ENCODE data around the gene FAF1.
"Not testable (repeated sequence)": the region's sequence is repeated elsewhere in the genome, so short reads cannot be mapped to it uniquely, and the experiment has no call there.

Gene FAF1

DNA sequence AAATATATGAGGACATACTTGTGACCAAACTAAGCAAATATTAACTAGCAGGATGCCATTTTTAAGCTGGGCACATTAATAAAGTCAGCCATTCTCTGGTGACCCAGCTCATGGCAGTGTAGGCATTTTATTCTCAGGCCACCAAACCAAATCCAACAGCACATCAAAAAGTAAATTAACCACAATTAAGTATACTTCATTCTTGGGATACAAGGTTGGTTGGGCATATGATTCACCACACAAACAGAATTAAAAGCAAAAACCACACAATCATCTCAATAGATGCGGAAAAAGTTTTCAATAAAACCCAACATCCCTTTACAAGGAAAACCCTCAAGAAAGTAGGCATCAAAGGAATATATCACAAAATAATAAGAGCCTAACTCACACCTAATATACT is 101.3 kb downstream of the FAF1 start:
- no peak for DNase-seq (ENCODE audit: extremely low read depth in 1 of 2, low read depth in 1 of 2)

DNA sequence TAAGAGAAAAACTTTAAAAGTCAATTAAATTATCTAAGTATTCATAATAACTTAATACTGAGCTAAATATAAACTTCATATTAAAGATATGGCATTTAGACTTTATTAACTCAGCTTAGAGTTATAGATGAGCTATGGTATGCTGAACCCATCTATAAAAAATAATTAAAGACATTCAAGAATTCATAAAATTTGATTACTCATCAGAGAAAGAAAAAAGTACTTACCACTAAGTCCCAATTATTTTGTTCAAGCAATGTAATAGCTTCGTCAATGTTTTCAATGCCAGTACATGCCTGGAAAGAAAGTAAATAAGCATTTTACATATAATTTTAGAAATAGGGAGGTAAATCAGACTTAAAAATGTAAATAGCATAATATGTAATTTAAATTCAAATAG is 102.4 kb downstream of the FAF1 start:
- DNase-seq (ENCODE audit: extremely low read depth in 1 of 2, low read depth in 1 of 2) = no peak

GRCh38 chr1:50853325-50853724 is 106.7 kb downstream of the FAF1 start:
- no peak for DNase-seq (ENCODE audit: extremely low read depth in 1 of 2, low read depth in 1 of 2)

DNA sequence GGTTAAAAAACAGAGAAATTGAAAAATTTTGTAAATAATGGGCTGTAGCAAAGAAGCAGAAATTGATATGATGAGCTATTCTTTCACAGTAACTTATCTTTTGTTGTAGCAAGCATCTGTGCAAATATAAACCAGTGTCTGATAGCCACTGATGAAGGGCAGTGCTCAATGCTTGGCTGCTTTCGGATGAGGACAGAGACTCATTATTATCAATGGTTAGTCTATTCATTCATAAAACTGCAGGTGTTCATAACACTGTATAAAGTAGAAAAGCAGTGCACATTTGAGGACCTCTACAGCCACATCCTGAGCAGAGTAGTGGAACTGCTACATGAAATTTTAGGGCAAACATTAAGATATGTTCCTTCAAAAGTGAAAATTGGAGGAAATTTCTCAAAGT is 107.2 kb downstream of the FAF1 start:
- no peak for DNase-seq (ENCODE audit: extremely low read depth in 1 of 2, low read depth in 1 of 2)

DNA sequence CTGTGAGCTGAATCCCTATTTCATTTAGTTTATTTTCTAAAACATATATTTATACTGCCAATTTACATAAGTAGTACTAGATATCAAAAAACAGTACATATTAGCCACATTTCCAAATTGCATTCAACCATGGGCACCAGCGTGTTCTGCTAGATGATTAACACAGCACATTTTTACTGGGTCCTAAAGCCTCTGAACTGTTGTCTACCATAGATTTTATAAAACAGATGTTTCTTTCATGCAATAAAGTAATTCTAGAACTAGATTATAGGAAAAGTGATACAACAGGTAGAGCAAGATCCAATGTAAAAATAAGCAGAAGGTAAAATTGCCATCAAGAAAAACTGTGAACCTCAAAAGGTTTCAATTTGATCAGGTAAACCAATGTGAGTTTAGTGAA is 108.6 kb downstream of the FAF1 start:
- no peak for DNase-seq (ENCODE audit: extremely low read depth in 1 of 2, low read depth in 1 of 2)

- DNase-seq (ENCODE audit: extremely low read depth in 1 of 2, low read depth in 1 of 2) = no peak
These were observed 109.0 kb downstream of the FAF1 start for GRCh38 chr1:50851034-50851433.

- no peak for DNase-seq (ENCODE audit: extremely low read depth in 1 of 2, low read depth in 1 of 2)
These were observed 112.8 kb downstream of the FAF1 start for GRCh38 chr1:50847303-50847702.

- no peak for DNase-seq (ENCODE audit: extremely low read depth in 1 of 2, low read depth in 1 of 2)
These were observed 113.7 kb downstream of the FAF1 start for GRCh38 chr1:50846224-50846839.

DNA sequence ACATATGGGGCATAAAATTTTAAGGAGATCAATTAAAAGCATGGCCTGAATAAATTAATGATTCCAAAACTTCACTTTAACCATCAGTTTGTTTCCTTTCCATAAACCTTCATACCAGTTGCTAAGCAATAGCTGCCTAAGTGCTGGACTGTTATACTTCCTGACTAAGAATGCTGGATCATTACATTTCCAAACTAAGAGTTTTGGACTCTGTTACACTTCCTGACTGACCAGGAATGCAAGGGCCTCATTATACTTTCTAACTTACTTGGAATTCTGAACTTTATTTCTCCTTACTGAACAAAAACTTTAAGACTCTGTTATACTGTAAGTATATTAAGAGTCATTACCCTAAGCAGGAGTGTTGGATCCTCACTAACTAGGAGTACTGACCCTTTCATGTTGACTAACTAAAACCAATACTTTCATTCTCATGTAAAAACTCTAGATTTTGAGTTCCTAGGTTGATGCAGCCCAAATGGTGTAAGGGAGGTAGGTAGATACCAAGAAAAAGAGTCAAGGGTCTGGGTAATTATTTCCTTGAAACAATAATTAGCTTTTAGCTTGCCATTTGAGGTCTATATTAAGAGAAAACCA is 118.2 kb downstream of the FAF1 start:
- no peak for DNase-seq (ENCODE audit: extremely low read depth in 1 of 2, low read depth in 1 of 2)

DNA sequence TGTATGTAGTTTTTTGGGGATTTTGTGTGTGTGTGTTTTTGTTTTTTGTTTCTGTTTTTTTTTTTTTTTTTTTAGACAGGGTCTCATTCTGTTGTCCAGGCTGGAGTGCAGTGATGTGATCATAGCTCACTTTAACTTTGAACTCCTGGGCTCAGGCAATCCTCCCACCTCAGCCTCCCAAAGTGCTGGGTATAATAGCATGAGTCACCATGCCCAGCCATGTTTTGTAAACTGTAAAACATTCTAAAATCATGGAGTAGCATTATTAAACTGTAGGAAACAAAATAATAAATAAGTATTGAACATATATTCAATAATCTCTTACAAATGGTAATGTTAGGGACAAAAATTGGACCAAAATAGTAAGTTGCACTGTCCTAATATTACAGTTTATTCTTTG is 124.0 kb downstream of the FAF1 start:
- DNase-seq (ENCODE audit: extremely low read depth in 1 of 2, low read depth in 1 of 2) = no peak

DNA sequence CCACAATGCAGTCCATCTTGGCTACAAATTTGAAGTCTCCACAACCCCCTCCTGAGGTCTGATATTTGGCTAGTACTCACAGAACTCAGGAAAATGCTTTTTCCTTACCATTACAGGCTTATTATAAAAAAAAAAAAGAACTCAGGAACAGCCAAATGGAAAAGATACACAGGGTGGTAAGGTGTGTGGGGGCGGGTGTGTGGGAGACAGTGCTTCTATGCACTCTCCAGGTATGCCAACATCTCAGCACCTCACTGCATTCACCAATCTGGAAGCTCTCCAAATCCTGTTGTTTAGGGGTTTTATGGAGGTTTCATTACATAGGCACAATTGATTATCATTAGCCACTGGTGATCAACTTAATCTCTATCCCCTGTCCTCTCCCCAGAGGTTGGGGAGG is 126.9 kb downstream of the FAF1 start:
- no peak for DNase-seq (ENCODE audit: extremely low read depth in 1 of 2, low read depth in 1 of 2)

DNA sequence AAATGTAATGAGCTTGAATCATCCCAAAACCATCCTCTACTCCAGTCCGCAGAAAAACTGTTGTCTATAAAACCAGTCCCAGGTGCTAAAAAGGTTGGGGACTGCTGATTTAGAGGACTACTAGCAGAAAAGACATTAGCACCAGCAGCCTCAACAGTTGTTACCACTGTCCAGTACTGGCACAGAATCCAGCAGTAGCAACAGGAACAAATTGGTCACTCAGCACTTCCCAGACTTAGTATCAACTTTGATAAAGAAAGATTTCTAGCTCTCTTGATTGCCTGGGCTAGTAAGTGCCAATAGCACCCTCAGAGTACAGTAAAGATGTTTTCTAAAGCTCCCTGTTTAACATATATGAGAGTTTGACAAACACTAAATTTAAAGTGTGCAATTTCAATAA is 127.9 kb downstream of the FAF1 start:
- DNase-seq (ENCODE audit: extremely low read depth in 1 of 2, low read depth in 1 of 2) = no peak

GRCh38 chr1:50831300-50832061 is 128.6 kb downstream of the FAF1 start:
- no peak for DNase-seq (ENCODE audit: extremely low read depth in 1 of 2, low read depth in 1 of 2)

DNA sequence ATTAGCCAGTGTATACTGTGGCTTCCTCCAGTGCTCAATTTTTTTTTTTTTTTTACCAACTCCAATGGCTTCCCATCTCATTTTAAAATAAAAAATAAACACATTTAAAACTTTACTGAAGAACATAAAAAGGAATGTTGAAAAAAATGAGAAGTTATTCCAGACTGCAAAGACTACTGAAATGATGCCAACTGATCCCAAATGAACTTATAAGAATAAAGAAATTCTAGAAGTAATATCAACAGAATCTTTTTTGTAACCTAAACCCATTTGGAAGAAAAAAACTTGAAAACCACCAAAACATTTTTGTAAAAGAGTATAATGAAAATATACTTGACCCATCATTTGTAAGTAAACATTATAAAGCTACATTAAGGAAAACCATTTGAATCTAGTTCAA is 129.4 kb downstream of the FAF1 start:
- DNase-seq (ENCODE audit: extremely low read depth in 1 of 2, low read depth in 1 of 2) = no peak

DNA sequence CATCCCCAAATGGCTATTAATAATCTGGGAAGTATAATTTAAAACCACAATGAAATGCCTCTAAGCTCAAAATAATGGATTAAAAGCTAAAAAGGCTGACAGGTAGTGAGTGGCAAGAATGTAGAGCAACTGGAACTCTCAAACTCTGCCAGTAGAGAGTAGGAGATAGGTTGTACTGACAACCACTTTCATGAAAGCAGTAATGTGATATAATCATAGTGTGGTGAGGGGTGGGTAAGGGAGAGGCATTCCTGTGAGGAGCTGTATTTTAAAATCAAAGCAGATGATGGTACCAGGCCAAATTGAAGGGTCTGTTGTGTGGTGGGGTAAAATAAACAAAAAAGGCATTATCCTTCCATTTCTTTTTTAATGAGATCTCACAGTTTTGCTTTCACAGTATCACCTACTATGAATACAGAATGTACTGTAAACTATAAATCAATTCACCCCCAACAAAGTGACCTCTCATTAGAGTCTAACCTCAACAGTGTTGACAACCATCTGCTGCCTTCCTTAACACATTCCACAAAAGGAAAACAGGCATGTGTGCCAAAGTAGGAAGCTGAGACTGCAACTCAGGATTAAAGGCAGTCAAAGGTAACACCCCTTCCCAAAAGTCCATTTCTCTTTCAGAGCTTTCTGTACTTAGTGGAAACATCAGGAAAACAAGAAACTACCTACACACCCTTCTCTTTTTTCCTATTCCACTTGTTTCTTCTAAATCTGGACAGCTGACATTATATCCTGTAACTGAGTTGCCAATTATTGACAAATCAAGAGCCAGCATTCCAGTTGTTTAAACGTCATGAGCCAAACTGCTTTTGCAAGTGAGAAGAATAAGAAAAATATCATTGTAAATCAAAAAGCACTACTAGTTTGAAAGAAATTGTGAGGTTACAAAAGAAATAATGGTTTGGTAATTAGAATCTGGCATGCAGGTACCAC is 130.8 kb downstream of the FAF1 start:
- DNase-seq (ENCODE audit: extremely low read depth in 1 of 2, low read depth in 1 of 2) = no peak

DNA sequence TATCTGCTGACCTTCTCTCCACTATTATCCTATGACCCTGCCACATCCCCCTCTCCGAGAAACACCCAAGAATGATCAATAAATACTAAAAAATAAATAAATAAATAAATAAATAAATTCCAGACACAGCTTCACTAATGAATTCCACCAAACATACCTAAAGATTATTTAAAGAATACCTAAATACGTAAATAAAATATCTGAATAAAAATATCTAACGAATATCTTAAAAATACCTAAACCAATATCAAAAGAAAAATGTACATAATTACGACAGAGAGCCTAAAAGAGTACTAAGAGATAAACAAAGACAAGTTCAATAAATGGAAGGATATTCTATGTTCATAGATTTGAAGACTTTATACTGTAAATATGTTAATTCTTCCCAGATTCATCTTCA is 132.5 kb downstream of the FAF1 start:
- no peak for DNase-seq (ENCODE audit: extremely low read depth in 1 of 2, low read depth in 1 of 2)

- not testable (repeated sequence) for DNase-seq (ENCODE audit: extremely low read depth in 1 of 2, low read depth in 1 of 2)
These were observed 133.3 kb downstream of the FAF1 start for GRCh38 chr1:50826792-50827191.

DNA sequence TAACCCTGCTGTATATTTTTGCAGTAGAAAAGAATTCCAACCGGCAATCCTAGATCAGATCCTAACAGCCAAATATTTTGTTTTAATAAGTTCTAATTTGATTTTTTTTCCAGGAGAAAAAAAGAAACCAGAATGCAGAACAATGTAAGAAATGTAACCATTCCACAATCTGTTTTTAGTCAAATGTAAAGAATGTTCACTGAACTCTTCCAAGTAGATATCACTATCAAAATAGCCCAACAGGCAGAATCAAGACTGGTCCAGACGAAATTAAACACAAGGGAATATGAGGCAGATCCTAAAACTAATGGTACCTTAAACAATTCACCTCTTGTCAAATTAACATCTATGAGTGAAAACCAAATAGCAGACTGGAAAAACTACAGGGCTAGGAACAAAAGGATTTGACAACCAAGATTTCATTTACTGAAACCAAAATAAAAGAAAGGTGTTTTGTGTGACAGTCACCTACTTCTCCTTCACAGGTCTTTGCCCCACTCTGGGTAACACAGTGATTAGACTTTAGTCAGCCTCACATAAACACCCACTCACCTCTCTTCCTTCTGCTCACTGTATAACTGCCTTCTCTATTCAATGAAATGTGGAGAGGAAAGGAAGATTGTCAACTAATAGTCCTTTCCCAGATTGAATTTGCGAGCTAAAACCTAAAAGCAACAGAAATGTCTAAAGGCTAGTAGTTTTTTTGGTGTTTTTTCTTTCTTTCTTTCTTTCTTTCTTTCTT is 137.9 kb downstream of the FAF1 start:
- DNase-seq (ENCODE audit: extremely low read depth in 1 of 2, low read depth in 1 of 2) = no peak

- no peak for DNase-seq (ENCODE audit: extremely low read depth in 1 of 2, low read depth in 1 of 2)
These were observed 139.5 kb downstream of the FAF1 start for GRCh38 chr1:50820545-50820944.

GRCh38 chr1:50812346-50812745 is 147.7 kb downstream of the FAF1 start:
- no peak for DNase-seq (ENCODE audit: extremely low read depth in 1 of 2, low read depth in 1 of 2)

DNA sequence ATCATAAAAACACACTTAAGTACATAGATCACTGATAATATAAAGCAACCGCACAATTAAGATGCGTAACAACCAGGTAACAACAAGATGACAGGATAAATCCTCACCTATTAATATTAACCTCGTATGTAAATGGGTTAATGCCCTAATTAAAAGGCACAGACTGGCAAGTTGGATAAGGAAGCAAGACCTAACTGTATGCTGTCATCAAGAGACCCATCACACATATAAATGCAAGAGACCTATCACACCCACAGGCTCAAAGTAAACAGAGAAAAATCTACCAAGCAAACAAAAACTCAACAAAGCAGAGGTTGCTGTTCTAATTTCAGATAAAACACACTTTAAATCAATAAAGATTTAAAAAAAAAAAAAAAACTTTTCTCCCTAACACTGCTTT is 151.8 kb downstream of the FAF1 start:
- no peak for DNase-seq (ENCODE audit: extremely low read depth in 1 of 2, low read depth in 1 of 2)
